Activated T-cell treated with anti-CD3 and anti-CD28 coated beads for 48 hours (primary cell): ENCODE measurements around the gene AKR1D1.

Experiments used
- DNase-seq: peaks from one replicate; pipeline ENCODE4 v3.0.0-alpha.2; 2020; ENCODE audit warnings: low read depth

Gene AKR1D1

GRCh38 chr7:138166681-138167080 is 90.4 kb downstream of the AKR1D1 start:
- no peak for DNase-seq

- DNase-seq = no peak
Measured at GRCh38 chr7:138167222-138167621, 91.0 kb downstream of the AKR1D1 start.

GRCh38 chr7:138167869-138168296 is 91.6 kb downstream of the AKR1D1 start:
- no peak for DNase-seq
